HG03571 (cell line): ENCODE data around the gene MAPRE3.

ENCODE experiments used
- ATAC-seq: cut with Tn5 transposase; IDR thresholded peaks from one replicate; pipeline ENCODE4 v1.9.1; 2021; ENCODE audit not compliant: unreplicated experiment

The MAPRE3 gene

DNA sequence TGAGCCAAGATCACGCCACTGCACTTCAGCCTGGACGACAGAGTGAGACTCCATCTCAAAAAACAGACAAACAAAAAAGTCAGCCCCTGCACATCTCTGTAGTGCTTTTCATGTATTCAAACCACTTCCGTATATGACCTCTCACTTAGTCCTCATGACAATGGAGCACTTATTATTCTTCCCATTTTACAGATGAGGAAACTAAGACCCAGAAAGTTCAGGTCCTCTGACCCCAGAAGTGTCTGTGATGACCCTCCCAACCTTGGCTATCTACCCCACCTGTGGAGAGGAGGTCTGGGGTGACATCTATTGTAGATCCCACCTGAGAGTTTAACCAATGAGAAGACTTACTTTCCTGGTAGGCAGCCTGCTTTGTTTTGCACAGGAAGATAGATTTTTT lies 21.6 kb upstream of the MAPRE3 start:
- ATAC-seq = no peak

DNA sequence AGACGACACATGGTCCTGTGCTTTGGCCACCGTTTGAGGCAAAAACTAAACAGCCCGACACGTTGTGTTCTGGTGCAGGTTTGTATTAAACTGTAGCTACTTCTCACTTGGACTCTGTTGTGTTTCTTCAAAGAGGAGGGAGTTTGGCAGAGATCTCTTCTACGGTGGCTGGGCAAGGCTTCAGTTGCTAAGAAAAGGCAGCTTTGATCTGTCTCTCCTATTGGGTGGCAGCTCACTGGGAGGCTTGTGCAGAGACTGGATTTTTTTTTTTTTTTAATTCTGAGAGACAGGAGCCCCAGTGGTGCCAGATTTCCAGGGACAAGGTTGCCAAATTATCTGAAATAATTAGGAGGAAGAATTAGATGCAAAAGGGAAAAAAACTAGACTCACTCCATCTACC lies 20.2 kb upstream of the MAPRE3 start:
- no peak for ATAC-seq

DNA sequence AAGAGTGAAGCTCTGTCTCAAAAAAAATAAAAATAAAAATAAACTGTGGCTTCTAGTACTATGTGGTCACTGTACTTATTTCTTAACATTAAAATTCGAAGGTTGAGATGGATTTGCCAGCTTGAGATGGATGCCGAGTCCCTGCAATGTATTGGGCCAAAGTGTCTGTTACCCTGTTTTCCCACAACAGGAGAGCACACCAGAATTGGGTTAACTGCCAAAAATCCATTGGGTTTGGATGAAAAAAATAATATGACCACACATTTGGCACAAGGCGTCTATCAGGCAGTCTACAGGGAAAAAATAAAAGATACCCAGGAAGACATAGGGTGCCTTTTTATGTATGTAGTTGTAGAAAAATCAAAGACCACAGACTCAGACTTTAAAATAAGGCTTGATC lies 19.2 kb upstream of the MAPRE3 start:
- ATAC-seq = no peak

GRCh38 chr2:26952374-26952773 lies 18.1 kb upstream of the MAPRE3 start:
- ATAC-seq = no peak

DNA sequence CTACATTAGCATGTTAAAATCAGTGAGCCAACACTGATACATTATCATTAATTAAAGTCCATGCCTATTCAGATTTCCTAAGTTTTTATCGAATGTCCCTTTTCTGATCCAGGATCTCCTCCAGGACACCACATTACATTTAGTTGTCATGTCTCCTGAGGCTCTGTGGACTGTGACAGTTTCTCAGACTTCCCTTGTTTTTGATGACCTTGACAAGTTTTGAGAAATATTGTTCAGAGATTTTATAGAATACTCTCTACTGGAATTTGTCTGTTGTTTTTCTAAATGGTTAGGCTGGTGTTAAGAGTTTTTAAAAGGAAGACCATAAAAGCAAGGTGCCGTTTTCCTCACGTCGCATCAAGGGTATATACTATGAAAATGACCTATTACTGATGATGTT lies 16.3 kb upstream of the MAPRE3 start:
- no peak for ATAC-seq

DNA sequence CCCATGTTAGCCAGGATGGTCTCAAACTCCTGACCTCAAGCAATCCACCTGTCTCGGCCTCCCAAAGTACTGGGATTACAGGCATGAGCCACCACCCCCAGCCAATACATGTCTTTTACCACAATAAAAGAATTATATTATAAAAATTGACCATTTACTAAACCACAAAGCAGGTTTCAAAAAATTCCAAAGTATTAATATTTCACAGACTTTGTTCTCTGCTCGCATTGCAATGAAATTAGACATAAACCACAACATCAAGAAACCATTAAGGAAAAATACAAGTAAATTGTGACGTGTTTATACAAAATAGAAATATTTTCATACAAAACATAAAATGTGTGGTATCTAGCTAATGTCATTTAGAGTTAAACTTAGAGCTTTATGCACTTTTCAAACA lies 13.4 kb upstream of the MAPRE3 start:
- no peak for ATAC-seq

- ATAC-seq = no peak
Observed at GRCh38 chr2:26957534-26957933, 12.9 kb upstream of the MAPRE3 start.

DNA sequence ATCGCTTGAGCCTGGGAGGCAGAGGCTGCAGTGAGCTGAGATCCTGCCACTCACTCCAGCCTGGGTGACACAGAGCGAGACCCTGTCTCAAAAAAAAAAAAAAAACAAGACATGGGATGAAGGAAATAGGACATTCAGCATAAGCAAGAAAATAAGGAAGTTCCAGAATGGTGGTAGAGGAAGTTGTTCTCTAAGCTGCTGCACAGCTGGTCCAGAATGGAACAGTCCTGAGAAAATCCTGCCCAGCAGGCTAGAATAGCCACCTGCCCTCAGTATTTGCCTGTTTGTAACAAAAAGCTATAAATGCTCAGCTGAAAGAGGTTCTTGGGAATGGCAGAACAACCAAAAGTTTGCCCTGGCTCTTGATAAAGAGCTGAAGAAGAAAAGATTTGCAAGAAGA lies 11.1 kb upstream of the MAPRE3 start:
- ATAC-seq = no peak

GRCh38 chr2:26964446-26965130 lies 5.8 kb upstream of the MAPRE3 start:
- ATAC-seq = no peak

GRCh38 chr2:26968001-26968400 lies 2.4 kb upstream of the MAPRE3 start:
- no peak for ATAC-seq

DNA sequence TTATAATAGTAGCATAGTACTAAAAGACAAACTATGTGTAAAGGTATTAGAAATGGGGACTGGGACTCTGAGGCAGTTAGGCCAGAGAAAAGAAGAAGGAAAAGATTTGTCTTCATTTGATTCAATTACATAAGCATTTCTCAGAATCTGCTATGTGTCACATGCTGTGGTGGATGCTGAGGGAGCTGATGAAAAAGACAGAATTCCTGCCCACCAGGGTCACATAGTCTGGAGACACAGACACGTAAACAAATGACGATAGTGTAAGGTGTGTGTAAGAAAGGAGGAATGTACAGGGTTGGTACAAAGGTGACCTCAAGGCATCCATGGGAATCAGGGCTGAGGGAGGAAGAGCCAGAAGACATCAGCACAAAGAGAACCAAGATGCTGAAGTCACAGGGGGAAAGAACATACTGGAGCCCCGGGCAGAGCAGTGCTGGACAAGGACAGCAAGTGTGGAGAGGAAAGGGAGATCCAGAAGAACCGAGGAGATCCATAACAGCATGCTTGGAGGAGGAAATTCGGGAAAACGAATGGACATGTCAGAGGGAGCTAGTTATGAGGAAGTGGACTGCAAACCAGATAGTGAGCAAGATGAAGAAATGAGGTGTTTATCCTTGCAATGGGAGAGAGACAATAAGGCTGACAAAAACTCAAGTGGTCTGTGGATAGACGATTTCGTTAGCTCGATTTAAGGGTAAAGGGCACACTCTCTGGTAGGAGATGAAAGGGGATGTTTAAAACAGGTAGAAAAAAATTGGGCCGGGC lies 1.2 kb upstream of the MAPRE3 start:
- ATAC-seq = no peak

DNA sequence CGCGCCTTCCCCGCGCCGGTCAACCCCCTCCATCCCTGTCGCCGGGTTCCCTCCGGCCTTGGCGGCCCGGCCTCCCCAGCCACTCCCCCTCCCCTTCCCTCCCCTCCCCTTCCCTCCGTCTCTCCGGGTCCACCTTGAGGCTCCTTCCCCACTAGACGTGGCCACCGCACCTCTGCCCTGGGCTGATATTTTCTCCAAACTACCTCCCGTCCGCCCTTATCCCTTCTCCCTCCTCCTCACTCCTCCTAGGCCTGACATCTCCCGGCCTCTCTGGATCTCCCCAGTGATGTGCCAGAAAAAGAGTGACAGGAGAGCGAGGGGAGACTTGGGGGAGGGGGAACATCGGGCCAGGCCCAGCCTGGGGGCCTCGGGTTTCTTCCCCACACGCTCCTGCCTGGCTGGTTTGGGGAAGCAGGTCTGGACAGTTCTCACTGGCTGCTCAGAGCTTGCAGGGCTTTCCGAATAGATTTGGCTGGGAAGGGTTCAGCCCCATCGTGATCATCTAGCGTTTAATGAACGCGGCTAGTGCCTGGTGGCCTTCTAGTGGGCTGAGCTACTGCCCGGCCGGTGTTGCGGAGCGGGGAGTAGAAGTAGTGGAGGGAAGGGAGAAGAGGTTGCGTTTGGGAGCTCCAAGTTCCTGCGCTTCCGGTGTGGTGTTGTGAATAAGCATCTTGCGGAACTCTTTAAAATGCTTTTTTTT lies 641 bp downstream of the MAPRE3 start:
- ATAC-seq = no peak

GRCh38 chr2:26971911-26972786 lies 1.7 kb downstream of the MAPRE3 start:
- no peak for ATAC-seq

- ATAC-seq = no peak
Observed at GRCh38 chr2:26974352-26974751, 3.9 kb downstream of the MAPRE3 start.

DNA sequence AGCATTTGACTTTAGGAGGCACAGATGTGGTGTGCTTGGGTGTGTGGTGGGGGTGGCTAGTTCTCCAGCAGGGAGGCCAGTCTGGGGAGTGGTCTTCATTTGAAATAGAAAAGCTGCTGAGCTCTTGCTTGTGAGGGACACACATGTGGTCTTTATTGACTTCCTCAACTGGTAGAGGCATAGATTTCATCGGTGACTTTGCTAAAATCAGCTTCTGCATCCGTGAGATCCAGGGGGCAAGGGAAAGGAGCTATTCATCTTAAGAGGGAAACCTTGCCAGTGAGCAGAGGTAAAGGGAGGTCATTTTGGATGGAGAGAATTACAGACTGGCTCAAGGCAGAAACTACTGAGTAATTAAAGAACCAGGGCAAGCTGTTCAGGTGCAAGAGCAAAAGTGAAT lies 4.7 kb downstream of the MAPRE3 start:
- no peak for ATAC-seq

GRCh38 chr2:26975656-26976055 lies 5.2 kb downstream of the MAPRE3 start:
- no peak for ATAC-seq

GRCh38 chr2:26976237-26976636 lies 5.8 kb downstream of the MAPRE3 start:
- no peak for ATAC-seq

DNA sequence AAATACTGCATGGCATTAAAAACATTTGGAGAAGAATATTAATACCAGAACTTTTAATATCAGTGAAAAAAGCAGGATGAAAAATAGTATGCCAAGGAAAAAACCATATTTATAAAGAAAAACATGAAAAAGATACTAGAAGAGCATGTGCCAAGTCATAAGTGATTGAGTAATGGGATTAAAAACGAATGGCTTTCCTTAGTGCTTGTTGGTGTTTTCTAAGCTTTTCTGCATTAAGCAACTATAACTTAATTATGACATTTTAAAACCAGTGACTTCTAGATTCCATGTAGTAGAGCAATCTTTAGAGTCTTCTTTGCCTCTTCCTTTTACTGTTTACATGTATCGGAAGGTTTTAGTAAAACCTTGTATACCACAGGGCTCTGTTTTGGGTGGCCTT lies 6.6 kb downstream of the MAPRE3 start:
- ATAC-seq = no peak

- no peak for ATAC-seq
Observed at GRCh38 chr2:26978061-26978596, 7.7 kb downstream of the MAPRE3 start.

GRCh38 chr2:26979741-26980140 lies 9.3 kb downstream of the MAPRE3 start:
- ATAC-seq = no peak

- no peak for ATAC-seq
Observed at GRCh38 chr2:26980971-26981370, 10.5 kb downstream of the MAPRE3 start.
